GM19043 (cell line): ENCODE results near the gene QRFPR.
"Not testable (repeated sequence)": the region's sequence is repeated elsewhere in the genome, so short reads cannot be mapped to it uniquely, and the experiment has no call there.

Experiments
- ATAC-seq: cut with Tn5 transposase; IDR thresholded peaks from one replicate; pipeline ENCODE4 v1.9.1; 2021; ENCODE audit warnings: low read depth; ENCODE audit not compliant: unreplicated experiment

QRFPR gene

DNA sequence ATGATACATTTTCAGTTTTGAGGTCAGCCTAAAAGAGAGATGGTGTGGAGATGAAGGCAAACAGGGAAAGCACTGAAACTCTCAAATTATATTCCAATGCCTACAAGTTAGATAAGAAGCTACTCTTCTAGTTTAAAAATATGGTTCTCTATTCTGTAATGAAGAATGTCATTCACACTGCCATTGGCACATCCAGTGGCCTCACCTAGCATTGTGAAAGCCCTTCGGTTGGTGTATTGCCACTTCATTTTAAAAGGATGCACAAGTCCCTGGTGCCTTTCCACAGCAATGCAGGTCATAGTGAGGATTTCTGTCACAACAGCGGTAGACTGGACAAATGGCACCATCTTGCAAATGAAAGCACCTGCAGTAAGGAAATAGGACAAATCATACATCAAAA, 40.6 kb downstream of the QRFPR start:
- ATAC-seq: no peak

DNA sequence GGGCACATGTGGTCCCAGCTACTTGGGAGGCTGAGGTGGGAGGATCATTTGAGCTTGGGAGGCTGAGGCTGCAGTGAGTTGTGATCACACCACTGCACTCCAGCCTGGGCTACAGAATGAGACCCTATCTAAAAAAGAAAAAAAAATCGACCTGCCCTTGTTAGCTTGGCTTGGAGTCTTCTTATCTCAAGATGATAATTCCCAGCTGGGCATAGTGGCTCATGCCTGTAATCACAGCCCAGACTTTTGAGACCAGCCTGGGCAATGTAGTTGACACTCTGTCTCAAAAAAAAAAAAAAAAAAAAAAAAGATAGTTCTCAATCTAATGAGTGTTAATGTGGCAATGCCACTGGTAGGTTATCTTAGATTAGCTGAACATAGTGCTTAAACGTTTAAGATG, 41.0 kb downstream of the QRFPR start:
- no peak for ATAC-seq

DNA sequence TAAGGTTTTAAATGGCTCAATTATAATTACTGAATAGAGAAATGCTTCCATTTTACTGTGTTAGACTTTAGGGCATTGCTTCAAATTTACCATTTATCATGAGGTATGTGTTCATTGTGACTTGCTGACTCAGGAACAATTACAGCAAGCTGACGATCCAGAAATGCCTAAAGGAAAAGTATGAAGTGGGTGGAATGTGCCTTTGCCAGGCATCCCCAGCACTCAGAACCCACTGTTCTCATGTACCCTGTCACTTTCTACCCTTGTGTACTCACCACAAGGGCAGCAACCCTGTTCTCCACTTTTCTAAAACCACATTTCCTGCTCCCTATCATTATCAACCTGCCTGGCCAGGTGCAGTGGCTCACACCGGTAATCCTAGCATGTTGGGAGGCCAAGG, 41.5 kb downstream of the QRFPR start:
- ATAC-seq: no peak

DNA sequence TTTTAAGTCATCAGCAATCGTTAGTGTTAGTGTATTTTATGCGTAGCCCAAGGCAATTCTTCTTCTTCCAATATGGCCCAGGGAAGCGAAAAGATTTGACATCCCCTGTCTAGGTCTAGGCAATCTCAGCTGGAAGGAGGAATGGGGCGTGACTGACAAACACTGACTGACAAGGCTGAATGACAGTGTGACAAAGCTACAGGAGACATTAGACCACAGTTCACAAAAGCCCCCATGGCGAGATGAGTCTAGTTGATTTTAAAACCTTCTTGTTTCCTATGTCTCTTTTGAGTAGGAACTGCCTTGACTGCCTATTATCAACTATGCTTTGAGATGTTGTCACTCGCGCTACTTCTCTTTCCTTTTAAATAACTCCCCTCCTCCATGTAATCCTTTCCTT, 42.3 kb downstream of the QRFPR start:
- no peak for ATAC-seq

DNA sequence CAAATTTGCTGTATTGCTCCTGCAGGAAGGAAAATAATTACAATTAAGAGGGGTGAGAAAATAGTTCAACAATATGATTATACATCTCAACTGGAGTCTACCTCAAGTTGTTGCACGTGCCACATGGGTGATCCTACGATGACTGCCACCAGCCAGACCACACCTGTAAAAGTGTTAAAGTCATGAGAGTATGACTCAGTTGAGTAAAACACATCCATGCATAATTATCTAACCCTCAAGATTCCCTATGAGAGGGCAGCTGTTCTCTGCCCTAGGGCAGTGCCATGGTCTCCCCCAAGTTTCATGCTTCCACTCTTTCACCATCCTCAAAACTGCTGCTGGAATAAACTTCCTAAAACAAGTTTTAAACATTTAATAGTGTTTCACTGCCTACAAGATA, 44.1 kb downstream of the QRFPR start:
- no peak for ATAC-seq

DNA sequence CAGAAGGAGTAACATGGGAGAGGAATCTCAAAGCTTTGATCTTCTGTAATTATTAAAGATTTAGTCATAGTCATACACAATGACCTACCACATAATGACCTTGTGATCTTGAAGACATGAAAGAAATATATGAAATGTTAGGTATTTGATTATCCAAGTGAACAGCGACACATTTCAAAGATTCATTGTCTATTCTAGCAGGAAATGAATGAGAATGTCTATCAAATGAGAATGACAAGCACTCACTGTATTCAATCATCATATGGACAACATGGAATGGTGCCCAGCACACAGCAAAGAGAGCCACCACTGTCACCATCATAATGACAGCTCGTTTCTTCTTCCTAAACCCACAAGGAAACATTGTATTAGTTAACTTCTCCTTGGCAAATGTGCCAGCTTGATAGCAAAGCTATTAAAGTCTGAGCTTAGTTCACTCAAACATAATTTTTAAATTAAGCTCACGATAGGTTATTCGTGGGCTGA, 50.6 kb downstream of the QRFPR start:
- ATAC-seq: no peak

DNA sequence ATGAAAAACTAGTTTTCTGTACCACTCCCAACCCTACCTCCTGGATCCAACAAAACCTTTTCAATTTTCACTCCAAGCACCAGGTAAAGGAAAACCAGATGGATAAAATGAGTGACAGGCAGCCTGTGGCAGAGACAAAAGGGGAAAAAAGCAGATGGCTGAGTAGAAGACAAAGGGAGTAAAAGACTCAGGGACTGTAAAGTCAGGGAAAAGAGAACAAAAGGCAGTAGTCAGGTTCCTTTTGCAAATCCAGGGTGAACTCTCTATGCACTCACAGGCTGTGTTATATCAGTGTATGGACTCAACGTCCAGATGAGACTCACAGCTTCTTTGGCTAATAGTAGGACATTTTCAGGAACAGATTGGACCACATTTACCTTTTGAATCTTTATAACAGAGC, 54.2 kb downstream of the QRFPR start:
- no peak for ATAC-seq

DNA sequence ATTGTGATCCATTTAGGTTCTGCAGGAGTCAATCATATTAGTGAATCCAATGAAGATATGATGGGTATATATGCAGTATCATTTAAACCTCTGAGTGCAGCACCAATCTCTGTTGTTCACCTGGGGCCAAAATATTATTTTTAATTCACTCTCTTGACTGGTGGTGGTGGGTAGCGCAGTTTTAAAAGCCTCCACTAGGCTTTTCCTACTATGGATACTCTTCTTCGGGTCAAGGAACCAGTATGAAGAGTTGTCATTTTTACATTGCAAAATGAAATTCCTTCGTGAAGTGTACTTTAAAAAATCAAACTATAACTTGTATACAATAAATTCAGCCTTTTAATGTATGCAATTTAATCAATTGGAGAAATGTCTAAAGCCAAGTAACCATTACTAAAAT, 56.5 kb downstream of the QRFPR start:
- no peak for ATAC-seq

DNA sequence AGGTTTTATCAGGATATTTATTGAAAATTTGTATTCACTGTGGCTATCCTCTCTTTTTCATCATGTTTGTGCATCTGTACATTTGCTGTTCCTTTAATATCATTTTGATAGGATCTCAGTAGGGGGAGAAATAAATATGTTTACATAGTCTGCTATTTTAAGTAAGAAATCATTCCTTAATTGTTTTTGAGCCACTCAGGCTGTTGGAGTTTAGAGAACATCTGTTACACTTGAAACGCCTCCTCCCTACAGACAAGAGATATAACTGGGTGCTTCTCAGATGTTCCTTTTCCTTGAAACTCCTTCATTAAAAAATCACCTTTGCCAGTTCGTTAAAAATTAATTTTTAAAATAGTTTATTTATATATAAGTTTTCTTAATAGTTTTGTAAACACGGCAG, 59.4 kb downstream of the QRFPR start:
- no peak for ATAC-seq

DNA sequence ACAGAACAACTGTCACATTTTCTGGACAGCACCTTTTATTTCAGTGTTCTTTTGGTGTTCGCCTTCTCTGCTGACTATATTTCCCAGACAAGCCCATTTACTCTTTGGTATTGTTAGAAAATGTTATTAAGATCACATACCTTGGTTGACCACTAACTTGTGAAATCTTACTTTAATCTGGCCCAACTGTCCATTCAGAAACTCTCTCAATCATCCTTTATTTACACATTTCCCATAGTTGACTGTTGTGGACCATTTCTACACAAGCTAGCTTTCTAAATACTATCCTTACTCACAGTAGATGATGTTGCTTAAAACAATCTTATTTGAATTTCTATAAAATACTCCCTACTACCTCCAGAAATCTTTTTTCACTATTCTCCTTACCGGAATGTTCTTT, 64.7 kb downstream of the QRFPR start:
- ATAC-seq: no peak

DNA sequence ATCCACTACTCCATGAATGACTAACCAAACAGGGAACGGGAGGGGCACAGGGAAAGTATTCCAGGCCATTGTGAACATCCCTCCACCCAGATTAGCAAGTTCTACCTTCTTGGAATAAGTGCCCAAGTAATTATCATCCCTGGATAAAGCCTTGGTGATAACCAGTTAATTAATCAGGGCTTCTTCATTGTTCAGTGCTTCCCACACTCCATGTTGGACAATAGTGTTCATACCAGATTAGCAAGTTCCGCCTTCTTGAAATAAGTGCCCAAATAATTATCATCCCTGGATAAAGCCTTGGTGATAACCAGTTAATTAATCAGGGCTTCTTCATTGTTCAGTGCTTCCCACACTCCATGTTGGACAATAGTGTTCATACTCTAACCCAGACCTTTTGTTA, 67.4 kb downstream of the QRFPR start:
- ATAC-seq: not testable (repeated sequence)

DNA sequence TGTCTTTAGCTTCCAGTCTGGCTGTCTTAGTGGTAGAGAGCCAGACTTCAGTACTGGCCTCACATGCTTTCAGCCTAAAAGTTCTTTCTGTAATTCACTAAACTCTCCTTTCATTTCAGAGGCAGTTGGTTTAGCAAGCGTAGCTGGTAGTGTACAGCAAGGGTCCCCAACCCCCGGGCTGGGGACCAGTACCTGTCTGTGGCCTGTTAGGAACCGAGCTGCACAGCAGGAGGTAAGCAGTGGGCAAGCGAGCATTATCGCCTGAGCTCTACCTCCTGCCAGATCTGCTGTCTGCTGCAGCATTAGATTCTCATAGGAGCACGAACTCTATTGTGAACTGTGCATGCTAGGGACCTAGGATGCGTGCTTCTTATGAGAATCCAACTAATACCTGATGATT, 72.0 kb downstream of the QRFPR start:
- no peak for ATAC-seq

DNA sequence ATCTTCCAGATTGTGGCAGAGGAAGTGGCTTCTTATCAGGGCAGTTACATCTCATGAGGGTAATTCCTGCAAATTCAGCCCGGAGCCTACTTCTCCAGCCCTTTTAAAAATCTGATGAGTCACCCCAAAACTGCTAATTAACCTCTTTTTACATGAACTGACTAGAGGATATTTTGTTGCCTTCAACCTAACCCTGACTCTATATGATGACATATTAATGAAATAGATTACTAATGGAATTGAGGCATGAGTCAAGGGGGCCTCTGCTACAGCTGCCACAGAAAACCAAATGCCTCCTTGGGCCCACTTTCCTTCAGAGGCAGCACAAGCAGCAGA, 72.5 kb downstream of the QRFPR start:
- ATAC-seq: no peak

DNA sequence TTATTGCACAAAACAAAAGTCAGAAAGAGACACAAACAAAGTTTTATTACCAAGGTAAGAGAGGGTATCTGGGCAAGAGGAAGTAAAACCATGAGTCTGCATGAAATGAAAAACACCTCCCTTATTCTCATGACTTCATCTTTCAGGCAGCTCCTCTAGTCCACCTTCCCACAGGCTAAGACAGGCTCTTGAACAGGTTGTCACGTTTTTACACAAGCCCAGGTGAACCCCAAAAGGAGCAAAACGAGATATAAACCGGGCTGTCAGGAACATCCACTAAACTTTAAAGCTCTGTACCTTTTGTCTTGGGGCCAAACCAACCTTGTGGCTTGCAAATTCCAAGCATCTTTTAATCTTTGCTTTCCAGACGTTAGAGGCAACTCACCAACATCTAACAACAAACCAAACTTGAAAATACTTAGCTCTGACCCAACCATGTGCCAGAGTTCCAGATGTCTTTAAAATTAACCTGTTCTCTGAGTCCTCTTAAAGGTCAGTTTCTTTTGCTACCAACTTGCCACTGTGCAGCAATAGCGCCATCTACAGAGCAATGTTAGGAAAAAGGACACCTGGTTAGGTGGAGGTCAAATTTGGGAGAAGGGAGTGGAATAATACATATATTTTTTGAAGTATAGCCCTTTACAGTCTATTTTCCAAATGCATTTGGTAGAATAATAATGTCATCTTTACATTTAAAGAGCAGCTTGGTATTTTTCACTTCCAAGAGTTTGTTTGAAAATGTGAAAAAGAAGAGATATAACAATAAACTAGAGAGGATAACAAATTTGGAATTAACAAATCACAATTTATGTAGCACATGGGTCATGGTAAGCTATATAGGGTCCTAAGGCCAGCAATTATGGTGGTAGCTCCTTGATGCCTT, 73.1 kb downstream of the QRFPR start:
- peak; percentile 90 for ATAC-seq

DNA sequence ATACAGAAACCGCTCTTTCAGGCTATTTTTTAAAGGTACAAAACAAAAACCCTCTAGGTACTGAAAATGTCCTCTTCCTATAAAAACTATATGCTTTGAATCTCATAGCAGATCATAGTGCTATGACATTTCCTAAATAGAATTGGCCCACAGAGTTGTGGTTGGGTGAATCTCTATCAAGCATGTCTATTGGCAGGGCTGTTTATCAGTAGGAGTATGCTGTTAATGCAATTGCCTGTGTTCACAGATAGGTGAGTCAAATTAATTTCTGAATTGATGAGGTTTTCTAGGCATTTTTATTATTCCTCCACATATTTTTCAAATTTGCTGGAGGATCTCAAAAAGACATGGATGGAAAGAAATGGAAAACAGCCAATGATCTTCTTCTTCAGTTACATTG, 73.9 kb downstream of the QRFPR start:
- no peak for ATAC-seq

DNA sequence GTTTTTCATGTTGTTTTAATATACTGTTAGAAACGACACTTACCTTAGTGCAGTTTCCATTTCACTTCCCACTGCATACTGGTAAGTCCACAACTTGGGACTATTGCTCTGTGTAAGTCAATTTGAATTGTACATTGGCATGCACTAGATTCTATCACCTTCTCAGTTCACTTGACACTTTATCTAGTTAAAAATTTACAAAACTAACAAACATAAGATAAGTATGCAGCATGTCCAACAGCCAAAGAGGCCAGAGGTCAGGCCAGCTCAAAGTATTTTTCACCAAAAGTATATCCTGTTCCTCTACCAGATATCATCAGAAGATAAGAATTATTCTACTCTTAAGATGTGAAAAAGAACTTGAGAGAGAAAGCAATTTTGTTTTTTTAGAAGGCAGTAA, 75.9 kb downstream of the QRFPR start:
- ATAC-seq: no peak

DNA sequence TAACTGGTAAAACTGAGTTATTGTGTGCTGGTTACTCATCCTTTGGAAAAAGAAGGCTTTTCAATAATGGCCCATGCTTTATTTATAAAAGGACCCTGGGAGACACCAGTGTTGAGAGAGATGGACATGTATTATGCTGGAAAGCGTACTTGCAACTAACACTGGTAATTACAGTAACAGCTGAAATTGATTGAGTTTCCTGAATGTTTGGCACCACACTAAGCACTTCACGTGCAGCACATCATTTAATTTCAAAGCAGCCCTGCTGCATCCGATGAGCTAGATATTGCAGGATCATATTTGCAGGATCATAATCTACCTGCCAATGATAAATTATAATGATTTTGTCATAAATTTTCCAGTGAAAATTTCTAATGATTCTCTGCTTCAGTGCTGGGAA, 81.5 kb downstream of the QRFPR start:
- no peak for ATAC-seq

DNA sequence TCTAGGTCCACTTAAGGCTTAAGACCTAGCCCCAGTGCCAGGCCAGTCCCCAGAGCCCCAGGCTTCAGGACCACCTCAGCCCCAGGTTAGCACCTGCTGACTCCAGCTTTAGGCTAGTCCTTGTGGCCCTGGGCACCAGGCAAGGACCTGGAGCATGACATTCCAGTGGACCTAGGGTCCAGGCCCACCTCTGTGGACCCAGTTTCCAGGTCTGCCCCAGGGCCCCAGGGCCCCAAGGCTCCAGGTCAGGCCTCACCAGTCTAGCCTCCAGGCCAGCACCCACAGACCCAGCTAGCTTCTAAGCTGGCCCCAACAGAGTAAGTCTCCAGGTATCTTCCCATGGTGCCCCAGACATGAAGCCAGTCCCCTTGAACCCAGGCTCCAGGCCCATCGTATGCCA, 97.5 kb downstream of the QRFPR start:
- ATAC-seq: no peak

DNA sequence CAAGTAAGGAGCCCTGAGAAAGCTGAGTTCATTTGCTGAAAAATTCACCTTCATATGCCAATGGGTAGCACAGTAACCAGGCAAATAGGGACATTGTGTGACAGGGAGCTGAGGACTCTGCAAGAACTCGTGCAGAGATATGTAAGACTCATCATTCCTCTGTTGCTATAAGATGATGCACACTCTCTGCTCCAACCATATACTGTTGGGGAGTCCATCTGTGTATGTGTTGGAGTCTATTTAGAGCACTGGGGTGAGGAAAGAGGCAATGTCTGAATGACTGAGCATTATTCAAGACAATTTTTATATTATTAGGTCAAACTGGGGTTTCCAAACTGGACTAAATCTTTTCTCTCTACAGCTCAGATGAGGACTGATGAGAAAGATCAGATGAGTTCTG, 100.4 kb downstream of the QRFPR start:
- no peak for ATAC-seq

DNA sequence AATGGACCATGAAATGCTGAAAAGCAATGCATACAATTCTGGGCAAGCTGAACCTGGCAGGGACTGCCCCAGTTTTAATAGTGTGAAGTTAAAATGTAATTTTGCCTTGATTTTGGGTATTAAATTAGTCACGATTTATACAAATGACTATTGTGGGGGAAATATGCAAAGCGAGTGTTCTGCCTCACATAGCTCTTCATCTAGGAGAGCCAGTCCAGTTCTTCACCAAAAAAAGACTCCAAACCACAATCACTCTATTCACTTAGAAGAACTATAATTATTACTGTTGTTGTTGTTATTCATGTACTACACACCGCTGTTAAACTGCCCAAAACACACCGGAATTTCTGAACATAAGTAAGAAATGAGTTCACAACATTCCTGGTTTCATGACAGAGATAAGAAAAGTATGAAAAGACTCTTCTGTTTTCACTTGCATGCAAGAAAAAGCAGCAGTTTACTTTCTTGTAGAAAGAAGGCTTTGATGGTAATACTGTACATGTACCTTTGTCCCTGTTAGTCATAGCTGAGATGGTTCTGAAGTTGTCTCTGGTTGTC, 101.9 kb downstream of the QRFPR start:
- ATAC-seq: peak; percentile 83
